SK-N-SH (cell line): ENCODE measurements around the gene EBNA1BP2. TPM values are rescaled to one million over a fixed set of nuclear protein-coding genes. Genes with fewer than 3 reads are reported as not detected.

Source experiments
- CTCF ChIA-PET: fragments of 300-600, 350-600 bp; formaldehyde crosslinking; extraction: SDS; loops from one replicate; lab custom pipeline; 2021; lab: Yijun Ruan, JAX
- POLR2A ChIA-PET: fragments of 350-600 bp; sonication (Branson Sonifier 250); formaldehyde crosslinking; extraction: SDS; loops from one replicate; lab custom pipeline; 2020; ENCODE audit warnings: antibody characterized with exemption, inconsistent platforms; lab: Yijun Ruan, JAX
- DNase-seq: peaks from one replicate; pipeline ENCODE4 v3.0.0; 2012
- H2AFZ ChIP-seq: fragments of 200-600 bp; sonication (generic); 2 replicates; pipeline ENCODE4 v1.8.1; 2016; ENCODE audit warnings: antibody characterized with exemption, mild to moderate bottlenecking, low read depth
- H3F3A ChIP-seq: fragments of 200-600 bp; sonication (generic); replicated peaks from 2 replicates; pipeline ENCODE3; 2016; ENCODE audit warnings: antibody characterized with exemption, mild to moderate bottlenecking; ENCODE audit not compliant: insufficient read depth
- H3K27ac ChIP-seq, 2 experiments: fragments of 200-500 bp in 1 of 2; fragments of 200-600 bp in 1 of 2; sonication (Bioruptor generic) in 1 of 2; sonication (generic), shearing (Covaris generic) in 1 of 2; 2 replicates each; pipeline versions ENCODE4 v1.5.1 to v1.6.1; 2014 to 2016; ENCODE audit warnings: low read depth in 2 of 2, inconsistent platforms in 1 of 2, low read length in 1 of 2, mild to moderate bottlenecking in 1 of 2, mixed read lengths in 1 of 2
- H3K27me3 ChIP-seq: fragments of 200-600 bp; sonication (generic), shearing (Covaris generic); 2 replicates; pipeline ENCODE4 v1.6.1; 2016; ENCODE audit warnings: mixed run types; ENCODE audit not compliant: insufficient read depth
- H3K36me3 ChIP-seq, 2 experiments: fragments of 200-500 bp in 1 of 2; fragments of 200-600 bp in 1 of 2; sonication (Bioruptor generic) in 1 of 2; sonication (generic) in 1 of 2; replicated peaks in 1 of 2; 2 replicates each; pipeline versions ENCODE3 to v1.5.1; 2014 to 2016; ENCODE audit warnings: low read length in 1 of 2, mild to moderate bottlenecking in 1 of 2; ENCODE audit not compliant: insufficient read depth in 2 of 2, control insufficient read depth in 1 of 2
- H3K4me1 ChIP-seq, 2 experiments: fragments of 200-500 bp in 1 of 2; fragments of 200-600 bp in 1 of 2; sonication (Bioruptor generic) in 1 of 2; sonication (generic), shearing (Covaris generic) in 1 of 2; 2 replicates each; pipeline versions ENCODE4 v1.5.1 to v1.6.1; 2014 to 2016; ENCODE audit warnings: low read depth in 1 of 2, low read length in 1 of 2, mixed run types in 1 of 2; ENCODE audit not compliant: insufficient read depth in 2 of 2, control insufficient read depth in 1 of 2
- H3K4me2 ChIP-seq: fragments of 200-600 bp; sonication (generic), shearing (Covaris generic); 2 replicates; pipeline ENCODE4 v1.6.1; 2017; ENCODE audit warnings: mixed run types
- H3K4me3 ChIP-seq, 2 experiments: fragments of 200-500 bp in 1 of 2; fragments of 200-600 bp in 1 of 2; sonication (Bioruptor generic) in 1 of 2; sonication (generic), shearing (Covaris generic) in 1 of 2; 2 replicates each; pipeline versions ENCODE4 v1.5.1 to v1.8.1; 2014 to 2016; ENCODE audit warnings: low read depth in 2 of 2, inconsistent platforms in 1 of 2, low read length in 1 of 2, mild to moderate bottlenecking in 1 of 2, mixed read lengths in 1 of 2, moderate library complexity in 1 of 2
- H3K79me2 ChIP-seq: fragments of 200-600 bp; sonication (generic); 2 replicates; pipeline ENCODE4 v1.8.1; 2017; ENCODE audit warnings: mild to moderate bottlenecking; ENCODE audit not compliant: insufficient read depth
- H3K9ac ChIP-seq: fragments of 200-600 bp; sonication (generic); 2 replicates; pipeline ENCODE4 v1.6.1; 2017; ENCODE audit warnings: mixed run types
- H3K9me2 ChIP-seq: fragments of 200-600 bp; sonication (generic); 2 replicates; pipeline ENCODE4 v1.6.1; 2017; ENCODE audit warnings: mixed run types
- H3K9me3 ChIP-seq: fragments of 200-600 bp; sonication (generic); 2 replicates; pipeline ENCODE4 v1.6.1; 2017; ENCODE audit warnings: mixed run types, mild to moderate bottlenecking, moderate library complexity
- H4K20me1 ChIP-seq: fragments of 200-600 bp; sonication (generic); 2 replicates; pipeline ENCODE4 v1.6.1; 2017; ENCODE audit warnings: mild to moderate bottlenecking, mixed run types; ENCODE audit not compliant: insufficient read depth
- EP300 ChIP-seq, 2 experiments: IDR thresholded peaks; 2 replicates each; pipeline versions ENCODE4 v1.4.0 to v1.6.1; 2012; ENCODE audit warnings: borderline replicate concordance in 1 of 2, low read depth in 1 of 2, low read length in 1 of 2
- EZH2phosphoT487 ChIP-seq: fragments of 200-600 bp; sonication (generic); IDR thresholded peaks from 2 replicates; pipeline ENCODE4 v1.6.1; 2017; ENCODE audit warnings: low read depth, mixed run types, mild to moderate bottlenecking, antibody characterized with exemption, moderate library complexity, borderline replicate concordance
- FOSL2 ChIP-seq: IDR thresholded peaks from 2 replicates; pipeline ENCODE4 v1.4.0; 2012; ENCODE audit warnings: low read depth, mild to moderate bottlenecking, moderate library complexity, borderline replicate concordance
- FOXJ3 ChIP-seq: sonication (generic); formaldehyde crosslinking; IDR thresholded peaks from 2 replicates; pipeline ENCODE4 v1.5.1; 2020; ENCODE audit warnings: mild to moderate bottlenecking, missing genetic modification reagents
- GABPA ChIP-seq: IDR thresholded peaks from 2 replicates; pipeline ENCODE4 v1.4.0; 2012; ENCODE audit warnings: low read depth, mild to moderate bottlenecking
- GATA2 ChIP-seq: sonication (generic); formaldehyde crosslinking; IDR thresholded peaks from 2 replicates; pipeline ENCODE4 v1.5.0; 2020; ENCODE audit warnings: mild to moderate bottlenecking, missing genetic modification reagents
- JUND ChIP-seq: IDR thresholded peaks from 2 replicates; pipeline ENCODE4 v1.4.0; 2012
- MAX ChIP-seq: IDR thresholded peaks from 2 replicates; pipeline ENCODE4 v1.4.0; 2012; ENCODE audit warnings: low read depth
- MEF2A ChIP-seq: IDR thresholded peaks from 2 replicates; pipeline ENCODE4 v1.4.0; 2012; ENCODE audit warnings: low read depth, borderline replicate concordance
- MXI1 ChIP-seq: IDR thresholded peaks from 2 replicates; pipeline ENCODE4 v1.6.1; 2012; ENCODE audit warnings: mild to moderate bottlenecking, low read depth, low read length, improper control_type of control experiment
- NFIC ChIP-seq: IDR thresholded peaks from 2 replicates; pipeline ENCODE4 v1.4.0; 2012; ENCODE audit warnings: borderline replicate concordance
- NRF1 ChIP-seq: IDR thresholded peaks from 2 replicates; pipeline ENCODE4 v1.6.1; 2012; ENCODE audit warnings: low read depth, mild to moderate bottlenecking, low read length
- PBX3 ChIP-seq: IDR thresholded peaks from 2 replicates; pipeline ENCODE4; 2012
- RFX5 ChIP-seq: IDR thresholded peaks from 2 replicates; pipeline ENCODE4 v1.6.1; 2012; ENCODE audit warnings: mild to moderate bottlenecking, improper control_type of control experiment, low read length
- SMC3 ChIP-seq: IDR thresholded peaks from 2 replicates; pipeline ENCODE4 v1.6.1; 2012; ENCODE audit warnings: low read depth, low read length, improper control_type of control experiment
- USF1 ChIP-seq: IDR thresholded peaks from 2 replicates; pipeline ENCODE4 v1.4.0; 2012; ENCODE audit warnings: low read depth, borderline replicate concordance
- USF2 ChIP-seq: fragments of 150-350 bp; IDR thresholded peaks from 2 replicates; pipeline ENCODE4 v1.6.1; 2017; ENCODE audit warnings: antibody characterized with exemption, low read length, low read depth, borderline replicate concordance
- ZBTB33 ChIP-seq: IDR thresholded peaks from 2 replicates; pipeline ENCODE4 v1.4.0; 2012; ENCODE audit warnings: low read depth, borderline replicate concordance
- WGBS: methylation state at CpG from one replicate; pipeline ENCODE4 v1.1.6; 2017; ENCODE audit warnings: low lambda C conversion rate; 5-methylcytosine and 5-hydroxymethylcytosine counted together
- polyA plus RNA-seq, 3 experiments: library from polyadenylated mRNA; depleted of rRNA; stranded (reverse); fragments of >200 nt; gene quantifications; 2 replicates each; pipeline ENCODE4 v1.2.3, GENCODE V29; 2012

EBNA1BP2 gene
- polyA plus RNA-seq, 1 of the 3 experiments (the other 2 are of a cell fraction): 146 TPM

- H4K20me1 ChIP-seq: no peaks in the 10 kb centered on the region
- no peak for DNase-seq
- TF ChIP-seq FOSL2: no peak
- TF ChIP-seq MXI1: no peak
- TF ChIP-seq EP300 (IDR thresholded peaks at IDR 0.05; ENCODE audit: borderline replicate concordance in 1 of 2, low read depth in 1 of 2, low read length in 1 of 2): no peak
- TF ChIP-seq GABPA: no peak
- no peak for TF ChIP-seq FOXJ3 (CRISPR knock-in tag)
- TF ChIP-seq MAX: no peak; the same call in 1 of the 2 replicates
- no peak for TF ChIP-seq NFIC
- TF ChIP-seq PBX3: no peak
- no peak for TF ChIP-seq NRF1
- TF ChIP-seq GATA2: no peak
- no peak for TF ChIP-seq JUND
- no peak for TF ChIP-seq USF2
- TF ChIP-seq ZBTB33: no peak
- no peak for TF ChIP-seq MEF2A
- no peak for TF ChIP-seq RFX5
- TF ChIP-seq SMC3: no peak
- TF ChIP-seq USF1: no peak
- no peak for TF ChIP-seq EZH2phosphoT487
- TF ChIP-seq, all 33 proteins: peak for 0
- Histone ChIP-seq H3K9ac (peak overlapping the region; percentile 58; the same call in 1 of the 2 replicates), H3K36me3 (no peaks in the 10 kb centered on the region), H3K27me3 (no peaks in the 10 kb centered on the region), H3K4me1 (peaks cover 0 to 23% of the 10 kb centered on the region in 2 experiments; a peak in 2 of 4 replicates), H3K79me2 (no peaks in the 10 kb centered on the region), H3K9me2 (no peaks in the 10 kb centered on the region), H3F3A (peaks cover 25% of the 10 kb centered on the region), H3K9me3 (no peaks in the 10 kb centered on the region), H3K4me3 (no peak overlapping the region), H3K4me2 (peak overlapping the region; percentile 60), H3K27ac (peak overlapping the region; percentile 76 to 95; a peak in 3 of 4 replicates), H2AFZ (peak overlapping the region; percentile 75)
- CTCF ChIA-PET: interaction anchor here (1.1 to 1.7 kb wide), 3 partner anchors 10 to 20 kb away, joined by 4 to 5 read pairs (median 4); no protein-coding TSS in a partner anchor
- POLR2A ChIA-PET: no interaction called here
- 70% methylated on average over 12 of the region's 12 CpGs for WGBS
These were observed 35.3 kb upstream of the EBNA1BP2 start for GRCh38 chr1:43207229-43207853.
